HG03378 (cell line): ENCODE results near the gene AGBL3.

Experiments used
- ATAC-seq: cut with Tn5 transposase; IDR thresholded peaks from one replicate; pipeline ENCODE4 v1.9.1; 2021; ENCODE audit warnings: mild to moderate bottlenecking, moderate library complexity; ENCODE audit not compliant: unreplicated experiment

The AGBL3 gene

GRCh38 chr7:135143885-135144668, 157.8 kb downstream of the AGBL3 start:
- ATAC-seq: no peak

GRCh38 chr7:135147341-135147898, 161.1 kb downstream of the AGBL3 start:
- peak; percentile 22 for ATAC-seq

- ATAC-seq: peak; percentile 61
Observed at GRCh38 chr7:135147899-135148721, 161.8 kb downstream of the AGBL3 start, which contains the start of gene TMEM140. TSS of gene TMEM140 (plus strand) at chr7:135148072. CDS start at chr7:135164442, 16,370 bp downstream.

- no peak for ATAC-seq
Observed at GRCh38 chr7:135150072-135150782, 163.9 kb downstream of the AGBL3 start.

- no peak for ATAC-seq
Observed at GRCh38 chr7:135151132-135151531, 164.8 kb downstream of the AGBL3 start.

- peak; percentile 30 for ATAC-seq
Observed at GRCh38 chr7:135151533-135151932, 165.2 kb downstream of the AGBL3 start.

- no peak for ATAC-seq
Observed at GRCh38 chr7:135152442-135152841, 166.1 kb downstream of the AGBL3 start.

- ATAC-seq: no peak
Observed at GRCh38 chr7:135154734-135155133, 168.4 kb downstream of the AGBL3 start.

- no peak for ATAC-seq
Observed at GRCh38 chr7:135156290-135156689, 170.0 kb downstream of the AGBL3 start.

- no peak for ATAC-seq
Observed at GRCh38 chr7:135158141-135158655, 171.9 kb downstream of the AGBL3 start.

- ATAC-seq: no peak
Observed at GRCh38 chr7:135158874-135159273, 172.6 kb downstream of the AGBL3 start.

GRCh38 chr7:135159359-135160085, 173.2 kb downstream of the AGBL3 start:
- ATAC-seq: peak; percentile 3

- peak; percentile 51 for ATAC-seq
Observed at GRCh38 chr7:135160098-135160857, 174.0 kb downstream of the AGBL3 start.

GRCh38 chr7:135160858-135161653, 174.7 kb downstream of the AGBL3 start:
- ATAC-seq: no peak

- no peak for ATAC-seq
Observed at GRCh38 chr7:135161669-135162068, 175.4 kb downstream of the AGBL3 start.

- ATAC-seq: no peak
Observed at GRCh38 chr7:135162382-135163001, 176.2 kb downstream of the AGBL3 start.

- no peak for ATAC-seq
Observed at GRCh38 chr7:135164357-135165061, 178.2 kb downstream of the AGBL3 start.
